22Rv1 (cell line): Measurements from ENCODE around the gene COL24A1.

Experiments
- H3K27ac ChIP-seq: fragments of 450-650 bp; 2 replicates; pipeline ENCODE4 v1.5.1; 2017
- CTCF ChIP-seq: fragments of 450-650 bp; IDR thresholded peaks from 2 replicates; pipeline ENCODE4 v1.5.1; 2017; ENCODE audit warnings: mild to moderate bottlenecking
- ZFX ChIP-seq: fragments of 450-650 bp; IDR thresholded peaks from 2 replicates; pipeline ENCODE4 v1.6.1; 2017; ENCODE audit warnings: antibody characterized with exemption, borderline replicate concordance

COL24A1 gene

GRCh38 chr1:85689775-85690404, 466.7 kb downstream of the COL24A1 start:
- TF ChIP-seq CTCF (no peak), ZFX (no peak)
- H3K27ac ChIP-seq, result no peak overlapping the region

- no peak for TF ChIP-seq CTCF
- TF ChIP-seq ZFX, result no peak
- no peak overlapping the region for H3K27ac ChIP-seq
These were observed 473.1 kb downstream of the COL24A1 start for GRCh38 chr1:85683292-85684025.

- no peak for TF ChIP-seq ZFX
- no peak for TF ChIP-seq CTCF
- H3K27ac ChIP-seq, result no peak overlapping the region
These were observed 475.5 kb downstream of the COL24A1 start for GRCh38 chr1:85681087-85681486.
